Measurements from ENCODE around the gene CYP19A1.

Gene CYP19A1

GRCh38 chr15:51325167-51325566 lies 13.2 kb downstream of the CYP19A1 start:
- no peak for DNase-seq (ENCODE audit: low read depth)

GRCh38 chr15:51323749-51324148 lies 14.6 kb downstream of the CYP19A1 start:
- DNase-seq (ENCODE audit: low read depth) = no peak

GRCh38 chr15:51322621-51323296 lies 15.6 kb downstream of the CYP19A1 start:
- no peak for DNase-seq (ENCODE audit: low read depth)

GRCh38 chr15:51321316-51321715 lies 17.1 kb downstream of the CYP19A1 start:
- no peak for DNase-seq (ENCODE audit: low read depth)

- DNase-seq (ENCODE audit: low read depth) = no peak
Measured at GRCh38 chr15:51320843-51321242, 17.6 kb downstream of the CYP19A1 start.

- no peak for DNase-seq (ENCODE audit: low read depth)
Measured at GRCh38 chr15:51319539-51319938, 18.9 kb downstream of the CYP19A1 start.

- DNase-seq (ENCODE audit: low read depth) = peak; percentile 69
Measured at GRCh38 chr15:51318382-51319150, 19.8 kb downstream of the CYP19A1 start.

- DNase-seq (ENCODE audit: low read depth) = no peak
Measured at GRCh38 chr15:51316636-51317035, 21.8 kb downstream of the CYP19A1 start.

- no peak for DNase-seq (ENCODE audit: low read depth)
Measured at GRCh38 chr15:51315726-51316125, 22.7 kb downstream of the CYP19A1 start.

GRCh38 chr15:51314391-51315337 lies 23.7 kb downstream of the CYP19A1 start:
- DNase-seq (ENCODE audit: low read depth) = no peak

GRCh38 chr15:51313644-51314280 lies 24.6 kb downstream of the CYP19A1 start:
- DNase-seq (ENCODE audit: low read depth) = no peak

- no peak for DNase-seq (ENCODE audit: low read depth)
Measured at GRCh38 chr15:51313074-51313393, 25.4 kb downstream of the CYP19A1 start.

- peak; percentile 13 for DNase-seq (ENCODE audit: low read depth)
Measured at GRCh38 chr15:51312166-51313073, 26.0 kb downstream of the CYP19A1 start.

GRCh38 chr15:51311510-51311909 lies 26.9 kb downstream of the CYP19A1 start:
- DNase-seq (ENCODE audit: low read depth) = no peak

- DNase-seq (ENCODE audit: low read depth) = peak; percentile 68
Measured at GRCh38 chr15:51310064-51310463, 28.3 kb downstream of the CYP19A1 start.

- DNase-seq (ENCODE audit: low read depth) = no peak
Measured at GRCh38 chr15:51307811-51308210, 30.6 kb downstream of the CYP19A1 start.

GRCh38 chr15:51307325-51307724 lies 31.1 kb downstream of the CYP19A1 start:
- no peak for DNase-seq (ENCODE audit: low read depth)

- no peak for DNase-seq (ENCODE audit: low read depth)
Measured at GRCh38 chr15:51303462-51303980, 34.9 kb downstream of the CYP19A1 start.

GRCh38 chr15:51302480-51302879 lies 35.9 kb downstream of the CYP19A1 start:
- no peak for DNase-seq (ENCODE audit: low read depth)

GRCh38 chr15:51299187-51300015 lies 39.0 kb downstream of the CYP19A1 start:
- DNase-seq (ENCODE audit: low read depth) = no peak
